Natural killer cell (primary cell): ENCODE measurements around the gene CHFR. TPM values are rescaled to one million over a fixed set of nuclear protein-coding genes. Genes with fewer than 3 reads are reported as not detected.
"Not testable (repeated sequence)": the region's sequence is repeated elsewhere in the genome, so short reads cannot be mapped to it uniquely, and the experiment has no call there.

Experiments used
- ATAC-seq, 3 donors: fragments of 150-1000 bp in 2 of 3; fragments of 200-7000 bp in 1 of 3; cut with Tn5 transposase; 1 replicate in 1 of 3; 2 replicates in 2 of 3; pipeline ENCODE4 v1.10.0; 2021; ENCODE audit warnings: mild to moderate bottlenecking in 2 of 3, moderate library complexity in 2 of 3
- DNase-seq, 2 donors: peaks; one replicate each; pipeline versions ENCODE4 v3.0.0 to v3.0.0-alpha.2; 2013 to 2021; ENCODE audit warnings: mixed read lengths in 1 of 2
- H3K27ac ChIP-seq: one replicate; pipeline ENCODE4 v1.5.1; 2013; ENCODE audit warnings: mild to moderate bottlenecking, low read length
- H3K27me3 ChIP-seq: one replicate; pipeline ENCODE4 v1.6.1; 2013; ENCODE audit warnings: low read length; ENCODE audit not compliant: control insufficient read depth, insufficient read depth
- H3K36me3 ChIP-seq: one replicate; pipeline ENCODE4 v1.6.1; 2013; ENCODE audit warnings: low read length; ENCODE audit not compliant: control insufficient read depth, insufficient read depth
- H3K4me1 ChIP-seq: one replicate; pipeline ENCODE4 v1.6.1; 2013; ENCODE audit warnings: low read length; ENCODE audit not compliant: control insufficient read depth, insufficient read depth
- H3K4me3 ChIP-seq: one replicate; pipeline ENCODE4 v1.5.1; 2013; ENCODE audit warnings: low read length
- H3K9me3 ChIP-seq: one replicate; pipeline ENCODE4 v1.6.1; 2013; ENCODE audit warnings: low read length; ENCODE audit not compliant: control insufficient read depth, insufficient read depth
- H3K27ac Mint-ChIP-seq, 2 donors: one replicate each; pipeline ENCODE4 v1.8.0; 2022; ENCODE audit warnings: mild to moderate bottlenecking in 2 of 2, mixed read lengths in 2 of 2, moderate library complexity in 1 of 2
- H3K27me3 Mint-ChIP-seq, 2 donors: one replicate each; pipeline ENCODE4 v1.8.0; 2022; ENCODE audit warnings: low read depth in 2 of 2, mixed read lengths in 2 of 2
- H3K36me3 Mint-ChIP-seq: one replicate; pipeline ENCODE4 v1.8.0; 2022; ENCODE audit warnings: mixed read lengths
- H3K4me1 Mint-ChIP-seq, 2 donors: one replicate each; pipeline ENCODE4 v1.8.0; 2022; ENCODE audit warnings: mixed read lengths in 2 of 2
- H3K4me3 Mint-ChIP-seq: one replicate; pipeline ENCODE4 v1.8.0; 2022; ENCODE audit warnings: mild to moderate bottlenecking, moderate library complexity, mixed read lengths
- H3K9me3 Mint-ChIP-seq, 2 donors: one replicate each; pipeline ENCODE4 v1.8.0; 2022; ENCODE audit warnings: mixed read lengths in 2 of 2
- CTCF ChIP-seq: fragments of 200-600 bp; IDR thresholded peaks from one replicate; pipeline ENCODE4 v1.8.0; 2022; ENCODE audit warnings: antibody characterized with exemption
- WGBS: methylation state at CpG from one replicate; pipeline ENCODE4 v1.1.7; 2013; ENCODE audit warnings: missing lambda C conversion rate; ENCODE audit not compliant: insufficient coverage; 5-methylcytosine and 5-hydroxymethylcytosine counted together
- intact Hi-C: fragments of 100-400 bp; cut with micrococcal nuclease; formaldehyde crosslinking; loops from one replicate; pipeline ENCODE4 v1.14.2; 2022
- total RNA-seq, 4 donors: library from RNA; stranded (reverse); fragments of 120-200 nt in 1 of 4; gene quantifications; one replicate each; pipeline versions ENCODE4 v1.2.3 to v1.2.4, GENCODE V29; 2013 to 2022

Gene CHFR
- total RNA-seq, 3 donors from 2014 or later (not counting 1 experiment from before 2014, with no cell fraction given) = 161 to 170 (median 168) TPM

GRCh38 chr12:132866251-132866828, 21.1 kb downstream of the CHFR start:
- H3K27me3 ChIP-seq = no peaks in the 10 kb centered on the region
- H3K36me3 Mint-ChIP-seq = no peaks in the 10 kb centered on the region
- WGBS = 91% methylated on average over 14 of the region's 14 CpGs
- TF ChIP-seq CTCF = no peak
- no peaks in the 10 kb centered on the region for H3K4me1 Mint-ChIP-seq
- no peak overlapping the region for H3K4me3 ChIP-seq
- H3K27me3 Mint-ChIP-seq = no peaks in the 10 kb centered on the region
- no peaks in the 10 kb centered on the region for H3K9me3 Mint-ChIP-seq
- H3K27ac ChIP-seq = no peak overlapping the region
- DNase-seq = no peak
- ATAC-seq = no peak
- H3K9me3 ChIP-seq = no peaks in the 10 kb centered on the region
- peak overlapping the region; percentile 57 to 59 for H3K27ac Mint-ChIP-seq
- no peaks in the 10 kb centered on the region for H3K4me1 ChIP-seq
- intact Hi-C loops = no loop called here
- H3K4me3 Mint-ChIP-seq = no peak overlapping the region
- H3K36me3 ChIP-seq = peaks cover 48% of the 10 kb centered on the region

- H3K9me3 Mint-ChIP-seq = no peaks in the 10 kb centered on the region
- peaks cover 63% of the 10 kb centered on the region for H3K36me3 ChIP-seq
- H3K4me1 ChIP-seq = no peaks in the 10 kb centered on the region
- no peak overlapping the region for H3K27ac Mint-ChIP-seq
- DNase-seq (no peak), ATAC-seq (no peak)
- H3K27ac ChIP-seq = no peak overlapping the region
- no peaks in the 10 kb centered on the region for H3K27me3 Mint-ChIP-seq
- TF ChIP-seq CTCF = no peak
- intact Hi-C loops = no loop called here
- no peaks in the 10 kb centered on the region for H3K9me3 ChIP-seq
- H3K36me3 Mint-ChIP-seq = no peaks in the 10 kb centered on the region
- no peaks in the 10 kb centered on the region for H3K4me1 Mint-ChIP-seq
- H3K27me3 ChIP-seq = no peaks in the 10 kb centered on the region
- 97% methylated on average over 8 of the region's 8 CpGs for WGBS
- H3K4me3 ChIP-seq = no peak overlapping the region
- no peak overlapping the region for H3K4me3 Mint-ChIP-seq
Observed at GRCh38 chr12:132861558-132861957, 25.8 kb downstream of the CHFR start.

- ATAC-seq = no peak
- Histone ChIP-seq H3K4me3 (no peak overlapping the region), H3K9me3 (no peaks in the 10 kb centered on the region), H3K36me3 (peaks cover 67% of the 10 kb centered on the region), H3K27me3 (no peaks in the 10 kb centered on the region), H3K4me1 (no peaks in the 10 kb centered on the region), H3K27ac (no peak overlapping the region)
- DNase-seq = no peak
- WGBS = 97% methylated on average over 17 of the region's 18 CpGs
- Mint-ChIP-seq H3K27ac (no peak overlapping the region), H3K4me1 (no peaks in the 10 kb centered on the region), H3K4me3 (no peak overlapping the region), H3K9me3 (no peaks in the 10 kb centered on the region), H3K27me3 (no peaks in the 10 kb centered on the region), H3K36me3 (peaks cover 9% of the 10 kb centered on the region)
- no peak for TF ChIP-seq CTCF
- intact Hi-C loops = no loop called here
Observed at GRCh38 chr12:132858718-132859266, 28.6 kb downstream of the CHFR start.

- H3K4me1 ChIP-seq, H3K27ac ChIP-seq, H3K27ac Mint-ChIP-seq, H3K9me3 Mint-ChIP-seq, H3K27me3 Mint-ChIP-seq, H3K9me3 ChIP-seq, ATAC-seq, H3K36me3 Mint-ChIP-seq, H3K27me3 ChIP-seq, DNase-seq, H3K4me3 ChIP-seq, H3K4me1 Mint-ChIP-seq, intact Hi-C loops, H3K4me3 Mint-ChIP-seq: not testable (repeated sequence)
- 98% methylated on average over 21 of the region's 21 CpGs for WGBS
- peaks cover 79% of the 10 kb centered on the region for H3K36me3 ChIP-seq
Observed at GRCh38 chr12:132857019-132857418, 30.4 kb downstream of the CHFR start.
